ENCODE measurements around the gene CRACR2B. TPM values are rescaled to one million over a fixed set of nuclear protein-coding genes. Genes with fewer than 3 reads are reported as not detected.

Gene CRACR2B
- total and polyA plus RNA-seq, 2 of the 8 experiments (the other 6 are each of a cell fraction or from before 2014, with no cell fraction given) = 18.2 to 26.4 TPM

DNA sequence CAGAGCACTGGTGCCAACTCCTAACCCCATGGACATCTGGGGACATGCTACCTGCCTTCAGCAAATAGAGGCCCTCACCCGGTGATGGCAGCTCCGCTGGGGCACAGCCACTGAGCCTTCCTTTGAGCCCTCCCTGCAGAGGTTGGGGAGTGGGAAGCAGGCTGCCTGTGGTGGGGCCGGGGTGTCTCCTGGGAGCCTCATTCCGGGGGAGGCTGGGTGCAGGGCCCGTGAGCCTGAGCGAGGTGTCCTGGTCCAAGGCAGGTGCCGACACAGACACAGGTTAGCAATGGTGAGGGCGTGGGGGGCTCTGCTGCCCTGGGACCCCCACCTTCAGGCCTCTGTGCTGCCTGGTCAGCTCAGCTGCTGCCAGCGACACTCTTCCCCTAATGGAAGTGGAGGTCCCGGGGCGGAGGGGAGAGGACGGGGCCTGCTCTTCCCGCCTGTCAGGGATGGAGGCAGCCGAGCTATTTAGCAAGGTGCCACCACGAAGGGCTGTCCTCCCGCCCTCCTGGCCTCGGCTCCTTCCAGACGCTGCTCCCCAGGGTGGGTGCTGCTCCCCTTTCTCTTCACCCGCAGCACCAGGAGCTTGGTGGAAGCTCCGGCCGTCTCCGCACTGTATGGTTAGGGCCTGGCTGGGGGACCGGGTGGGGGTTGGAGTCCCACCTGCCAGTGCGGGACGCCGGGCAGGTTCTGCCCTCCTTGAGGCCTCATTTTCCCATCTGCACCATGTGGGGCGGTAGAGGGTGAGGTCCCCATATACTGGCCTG is 26.1 kb downstream of the CRACR2B start:
- H2BK12ac ChIP-seq (ENCODE audit: low read depth, low read length) = no peak overlapping the region
- no peak overlapping the region for H3K27ac ChIP-seq (ENCODE audit: low read depth, low read length)
- no peaks in the 10 kb centered on the region for H3K36me3 ChIP-seq (ENCODE audit: control insufficient read depth in 2 of 4, insufficient read depth in 4 of 4, low read length in 3 of 4)
- peak overlapping the region; percentile 80; the same call in 1 of the 2 replicates for H4K8ac ChIP-seq (ENCODE audit: extremely low read depth, insufficient read depth, low read length)
- no peak overlapping the region for H3K4me2 ChIP-seq (ENCODE audit: insufficient read depth in 1 of 2, low read depth in 2 of 2, low read length in 2 of 2)
- no peak overlapping the region for H3K23ac ChIP-seq (ENCODE audit: insufficient read length)
- no peak overlapping the region for H2BK20ac ChIP-seq (ENCODE audit: low read length)
- no peak overlapping the region for H2BK5ac ChIP-seq (ENCODE audit: low read depth, low read length)
- CTCF ChIA-PET (ENCODE audit: partially characterized antibody) = interaction anchor here (0.5 to 10.5 kb wide), 10 partner anchors 8 to 197 kb away, joined by 3 to 74 read pairs (median 4); partner anchors contain the start of gene TSPAN4
- POLR2A ChIA-PET (ENCODE audit: partially characterized antibody) = interaction anchor here (0.8 to 13.8 kb wide), 9 partner anchors 10 to 40 kb away, joined by 3 to 234 read pairs (median 5); partner anchors contain the start of genes CD151, POLR2L and TSPAN4
- no peaks in the 10 kb centered on the region for H3K9me3 ChIP-seq (ENCODE audit: insufficient read depth in 2 of 2, low read depth in 1 of 2, low read length in 1 of 2)
- H3K18ac ChIP-seq (ENCODE audit: extremely low read depth, low read length) = no peak overlapping the region
- H4K20me1 ChIP-seq (replicated peaks in 1 of 2; ENCODE audit: control insufficient read depth in 1 of 2, insufficient read depth in 2 of 2, low read length in 2 of 2) = peaks cover 24 to 53% of the 10 kb centered on the region in 2 experiments
- no peak overlapping the region for H2AK5ac ChIP-seq (ENCODE audit: low read depth, low read length)
- no peak overlapping the region for H3K9ac ChIP-seq (replicated peaks in 1 of 4; ENCODE audit: extremely low read depth in 1 of 4, low read depth in 3 of 4, low read length in 3 of 4)
- no peak overlapping the region for H4K91ac ChIP-seq (replicated peaks; ENCODE audit: insufficient read length, low read length)
- no peak overlapping the region for H4K5ac ChIP-seq (ENCODE audit: insufficient read length, low read depth, low read length)
- DNase-seq (ENCODE audit: low read depth in 1 of 2, low spot score in 2 of 2) (no peak), FAIRE-seq (no peak)
- no peak overlapping the region for H3K14ac ChIP-seq (ENCODE audit: insufficient read length)
- H3K27me3 ChIP-seq (replicated peaks in 1 of 4; ENCODE audit: control insufficient read depth in 3 of 4, extremely low read depth in 1 of 4, insufficient read depth in 3 of 4, low read length in 3 of 4) = peaks cover 0 to 2% (median under 1%) of the 10 kb centered on the region in 4 experiments; a peak in 3 of 7 replicates
- no peak overlapping the region for H3K4me3 ChIP-seq (ENCODE audit: extremely low read depth in 1 of 4, insufficient read depth in 2 of 4, low read depth in 3 of 4, low read length in 4 of 4)
- no peak overlapping the region for H2BK15ac ChIP-seq (ENCODE audit: low read length)
- peaks cover 3% of the 10 kb centered on the region for H3K79me1 ChIP-seq (ENCODE audit: low read depth, low read length)
- peaks cover 18% of the 10 kb centered on the region; the same call in 1 of the 2 replicates for H3K23me2 ChIP-seq (ENCODE audit: low read depth, low read length)
- H3K56ac ChIP-seq (replicated peaks; ENCODE audit: insufficient read length, low read depth, low read length) = no peak overlapping the region
- no peak overlapping the region for H3K4ac ChIP-seq (replicated peaks; ENCODE audit: insufficient read length, low read depth, low read length)
- peaks cover 0 to 23% (median 18%) of the 10 kb centered on the region in 4 experiments; a peak in 6 of 7 replicates for H3K4me1 ChIP-seq (replicated peaks in 1 of 4; ENCODE audit: control insufficient read depth in 3 of 4, insufficient read depth in 4 of 4, low read length in 3 of 4)
- 92% methylated on average over 19 of the region's 27 CpGs; no CpG with 5 or more reads in 1 of the 2 experiments for WGBS, 2 experiments (ENCODE audit: extremely low coverage in 1 of 2, insufficient coverage in 1 of 2, insufficient read length in 1 of 2, insufficient replicate concordance in 2 of 2, low coverage in 1 of 2, low lambda C conversion rate in 2 of 2, missing lambda C conversion rate in 1 of 2)
- no peak overlapping the region for H2AFZ ChIP-seq (ENCODE audit: low read length)
- no peaks in the 10 kb centered on the region; a peak in 1 of 4 replicates for H3K79me2 ChIP-seq (ENCODE audit: control insufficient read depth in 1 of 2, insufficient read depth in 2 of 2, low read length in 2 of 2)
- H2BK120ac ChIP-seq (replicated peaks; ENCODE audit: low read depth, low read length) = no peak overlapping the region
- TF ChIP-seq CHD2 (IDR thresholded peaks at IDR 0.05; ENCODE audit: low read length) (no peak), SIX5 (IDR thresholded peaks at IDR 0.05; ENCODE audit: low read depth, low read length) (no peak), RNF2 (IDR thresholded peaks at IDR 0.05; ENCODE audit: borderline replicate concordance, low read depth, low read length, missing control alignments, poor library complexity, severe bottlenecking) (no peak), SIRT6 (IDR thresholded peaks at IDR 0.05; ENCODE audit: low read length) (no peak), FOSL1 (IDR thresholded peaks at IDR 0.05; ENCODE audit: insufficient read depth, low read depth, low read length) (no peak), SIN3A (conservative IDR thresholded peaks at IDR 0.05 in 1 of 2, IDR thresholded peaks at IDR 0.05 in 1 of 2; ENCODE audit: low read depth in 1 of 2, low read length in 2 of 2) (no peak), MAFK (IDR thresholded peaks at IDR 0.05; ENCODE audit: low read depth, low read length) (no peak), BRCA1 (IDR thresholded peaks at IDR 0.05; ENCODE audit: low read depth, low read length) (no peak), JUND (IDR thresholded peaks at IDR 0.05; ENCODE audit: low read length) (no peak), TEAD4 (IDR thresholded peaks at IDR 0.05; ENCODE audit: low read depth, low read length) (no peak)
- TF ChIP-seq, protein P1, sequence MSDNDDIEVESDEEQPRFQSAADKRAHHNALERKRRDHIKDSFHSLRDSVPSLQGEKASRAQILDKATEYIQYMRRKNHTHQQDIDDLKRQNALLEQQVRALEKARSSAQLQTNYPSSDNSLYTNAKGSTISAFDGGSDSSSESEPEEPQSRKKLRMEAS (IDR thresholded peaks at IDR 0.05) = no peak

Data from H1 (cell line).